MM.1S (cell line): ENCODE results near the gene MISP3.

Experiments used
- EZH2phosphoT487 ChIP-seq: fragments of 300-600 bp; sonication (generic); IDR thresholded peaks from 2 replicates; pipeline ENCODE4 v1.6.1; 2018; ENCODE audit warnings: antibody characterized with exemption, low read length
- TF ChIP-seq, protein P1 (sequence below): fragments of 300-600 bp; sonication (generic); IDR thresholded peaks from 2 replicates; pipeline ENCODE4 v1.5.1; 2016; ENCODE audit warnings: antibody characterized with exemption, low read length, mixed read lengths

DNA sequence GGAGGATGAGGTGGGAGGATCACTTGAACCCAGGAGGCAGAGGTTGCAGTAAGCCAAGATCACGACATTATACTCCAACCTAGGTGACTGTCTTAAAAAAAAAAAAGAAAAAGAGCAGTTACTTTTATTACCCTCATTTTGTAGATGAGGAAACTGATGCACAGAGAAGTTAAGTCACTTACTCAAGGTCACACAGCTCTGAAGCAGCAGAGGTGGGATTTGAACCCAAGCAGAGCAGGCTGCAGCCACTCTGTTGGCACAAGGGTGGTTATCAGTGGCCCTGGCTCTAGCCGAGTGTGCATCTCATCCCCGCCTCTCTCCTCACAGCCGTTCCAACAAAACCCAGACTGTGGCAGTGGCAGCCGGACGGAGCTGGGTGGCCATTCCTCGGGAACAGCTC, 33.4 kb upstream of the MISP3 start:
- TF ChIP-seq, protein P1, sequence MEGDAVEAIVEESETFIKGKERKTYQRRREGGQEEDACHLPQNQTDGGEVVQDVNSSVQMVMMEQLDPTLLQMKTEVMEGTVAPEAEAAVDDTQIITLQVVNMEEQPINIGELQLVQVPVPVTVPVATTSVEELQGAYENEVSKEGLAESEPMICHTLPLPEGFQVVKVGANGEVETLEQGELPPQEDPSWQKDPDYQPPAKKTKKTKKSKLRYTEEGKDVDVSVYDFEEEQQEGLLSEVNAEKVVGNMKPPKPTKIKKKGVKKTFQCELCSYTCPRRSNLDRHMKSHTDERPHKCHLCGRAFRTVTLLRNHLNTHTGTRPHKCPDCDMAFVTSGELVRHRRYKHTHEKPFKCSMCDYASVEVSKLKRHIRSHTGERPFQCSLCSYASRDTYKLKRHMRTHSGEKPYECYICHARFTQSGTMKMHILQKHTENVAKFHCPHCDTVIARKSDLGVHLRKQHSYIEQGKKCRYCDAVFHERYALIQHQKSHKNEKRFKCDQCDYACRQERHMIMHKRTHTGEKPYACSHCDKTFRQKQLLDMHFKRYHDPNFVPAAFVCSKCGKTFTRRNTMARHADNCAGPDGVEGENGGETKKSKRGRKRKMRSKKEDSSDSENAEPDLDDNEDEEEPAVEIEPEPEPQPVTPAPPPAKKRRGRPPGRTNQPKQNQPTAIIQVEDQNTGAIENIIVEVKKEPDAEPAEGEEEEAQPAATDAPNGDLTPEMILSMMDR: no peak
- no peak for TF ChIP-seq EZH2phosphoT487
